Kidney epithelial cell (primary cell): ENCODE measurements around the gene EFL1. TPM values are rescaled to one million over a fixed set of nuclear protein-coding genes. Genes with fewer than 3 reads are reported as not detected.
A peak's percentile ranks its signal among the peaks of the same experiment; 100 is the strongest.

ENCODE experiments used
- DNase-seq: peaks from one replicate; pipeline ENCODE4 v3.0.0-alpha.2; 2010; ENCODE audit warnings: low read depth
- H3K27me3 ChIP-seq: 2 replicates; pipeline ENCODE4 v1.6.0; 2011; ENCODE audit warnings: low read length; ENCODE audit not compliant: control insufficient read depth, insufficient read depth
- H3K36me3 ChIP-seq: 2 replicates; pipeline ENCODE4 v1.5.1; 2011; ENCODE audit warnings: low read length; ENCODE audit not compliant: control insufficient read depth, insufficient read depth
- H3K4me3 ChIP-seq: 2 replicates; pipeline ENCODE4 v1.5.1; 2011; ENCODE audit warnings: low read depth, mild to moderate bottlenecking, control low read depth, low read length
- CTCF ChIP-seq: IDR thresholded peaks from 2 replicates; pipeline ENCODE4 v1.5.1; 2011; ENCODE audit warnings: mild to moderate bottlenecking, moderate library complexity, low read length, control low read depth, inconsistent platforms; ENCODE audit not compliant: insufficient read depth, poor library complexity, severe bottlenecking
- total RNA-seq: library from RNA; depleted of rRNA; stranded (reverse); fragments of >200 nt; gene quantifications from 2 replicates; pipeline ENCODE4 v1.2.3, GENCODE V29; 2015

Gene EFL1
- total RNA-seq, 1 donor from 2014 or later = 21.8 TPM

- Histone ChIP-seq H3K36me3 (peaks cover 1% of the 10 kb centered on the region), H3K27me3 (no peaks in the 10 kb centered on the region), H3K4me3 (no peak overlapping the region)
- no peak for TF ChIP-seq CTCF
- no peak for DNase-seq
Measured at GRCh38 chr15:82134461-82134860, 128.1 kb downstream of the EFL1 start.

GRCh38 chr15:82133251-82133650 is 129.3 kb downstream of the EFL1 start:
- DNase-seq = no peak
- Histone ChIP-seq H3K36me3 (no peaks in the 10 kb centered on the region), H3K4me3 (no peak overlapping the region), H3K27me3 (no peaks in the 10 kb centered on the region)
- no peak for TF ChIP-seq CTCF

DNA sequence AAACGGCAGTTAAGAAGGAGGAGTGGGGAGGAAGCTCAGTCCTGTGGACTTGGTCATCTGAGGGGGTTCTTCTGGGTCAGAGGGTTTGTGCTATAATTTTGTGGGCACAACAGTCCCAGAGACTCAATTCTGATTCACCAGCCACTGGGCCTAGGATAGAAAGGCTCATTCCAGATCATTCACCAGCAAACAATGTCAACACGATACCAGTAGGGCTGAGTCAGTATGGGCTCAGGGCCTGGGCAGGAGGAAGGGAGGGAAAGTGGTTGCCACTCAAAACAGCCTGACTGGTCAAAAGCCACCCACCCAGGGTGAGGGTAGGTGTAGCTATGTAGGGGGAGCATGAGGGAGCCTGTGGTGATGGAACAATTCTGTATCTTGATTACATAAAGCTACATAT is 129.8 kb downstream of the EFL1 start:
- peak; percentile 75 for DNase-seq
- H3K27me3 ChIP-seq = no peaks in the 10 kb centered on the region
- H3K36me3 ChIP-seq = no peaks in the 10 kb centered on the region

DNA sequence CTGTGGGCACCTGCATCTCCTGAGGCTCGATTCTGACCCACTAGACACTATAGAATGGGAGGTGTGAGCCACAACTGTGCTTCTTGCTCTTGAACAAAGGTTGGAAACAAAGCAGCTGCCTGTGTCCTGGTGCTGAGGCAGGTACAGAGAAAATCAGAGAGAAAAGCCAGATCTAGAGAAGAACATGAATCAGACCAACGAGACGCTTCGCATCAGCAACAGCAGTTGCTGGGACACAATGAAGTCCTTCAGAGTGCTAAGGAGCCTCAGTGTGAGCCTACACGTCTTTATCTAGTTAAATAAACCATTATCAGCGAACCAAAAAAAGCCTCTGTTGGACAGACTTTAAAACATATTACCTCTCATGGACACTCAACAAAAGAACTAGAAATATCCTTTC is 130.4 kb downstream of the EFL1 start:
- H3K36me3 ChIP-seq = no peaks in the 10 kb centered on the region

More for the DNA sequence above, 129.8 kb downstream of the EFL1 start:
- no peak overlapping the region for H3K4me3 ChIP-seq
- no peak for TF ChIP-seq CTCF

GRCh38 chr15:82130248-82130647 is 132.3 kb downstream of the EFL1 start:
- no peak for DNase-seq
- Histone ChIP-seq H3K36me3 (no peaks in the 10 kb centered on the region), H3K4me3 (no peak overlapping the region), H3K27me3 (no peaks in the 10 kb centered on the region)
- TF ChIP-seq CTCF = no peak

More for the DNA sequence above, 130.4 kb downstream of the EFL1 start:
- H3K27me3 ChIP-seq = no peaks in the 10 kb centered on the region
- H3K4me3 ChIP-seq = no peak overlapping the region
- no peak for TF ChIP-seq CTCF
- DNase-seq = no peak

DNA sequence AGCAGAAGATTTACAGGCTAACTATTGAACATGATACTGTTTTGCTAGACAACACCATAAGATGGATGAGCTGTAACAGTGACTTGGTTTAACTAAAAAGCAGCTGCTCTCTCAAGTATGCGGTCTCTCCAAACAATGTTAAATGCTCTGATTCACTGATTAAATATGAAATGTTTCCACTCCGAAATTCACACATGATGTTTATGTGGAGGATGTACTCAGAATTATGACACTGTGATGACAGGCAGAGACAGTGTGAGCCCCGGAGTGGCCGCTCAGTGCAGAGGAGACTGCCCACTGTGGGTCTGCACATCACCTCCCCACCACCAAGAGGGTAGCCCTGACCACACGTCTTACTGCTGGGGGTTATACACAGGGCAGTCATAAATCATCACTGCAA is 132.8 kb downstream of the EFL1 start:
- no peak for TF ChIP-seq CTCF
- Histone ChIP-seq H3K4me3 (no peak overlapping the region), H3K36me3 (no peaks in the 10 kb centered on the region), H3K27me3 (no peaks in the 10 kb centered on the region)
- no peak for DNase-seq
